ENCODE measurements around the gene CADM1.

DNA sequence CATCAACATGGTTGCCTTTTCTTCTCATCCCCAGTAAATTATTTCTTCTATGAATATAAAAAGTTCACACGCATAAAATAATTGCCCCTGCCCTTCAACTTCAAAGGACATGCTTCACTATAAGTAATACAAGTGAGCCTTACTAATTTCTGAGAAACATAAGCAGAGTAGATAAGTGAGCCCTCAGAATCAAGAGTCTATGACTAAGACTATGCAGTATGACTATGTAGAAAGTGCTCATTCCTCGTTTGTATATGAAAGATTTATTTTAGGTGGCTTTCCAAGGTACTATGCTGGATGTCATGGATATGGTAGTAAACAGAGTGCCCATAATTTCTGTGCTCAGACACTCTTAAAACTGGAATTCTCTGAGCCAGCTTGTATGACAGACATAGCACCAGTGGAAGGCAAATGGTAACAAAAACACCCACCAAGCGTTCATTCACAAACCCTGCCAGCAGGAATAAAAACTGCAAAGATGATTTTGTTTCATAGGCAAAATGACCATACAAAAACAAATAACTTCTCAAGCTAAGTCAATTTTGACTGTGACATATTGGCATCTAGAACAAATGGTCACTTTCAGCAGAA is 189.8 kb downstream of the CADM1 start:
- TF ChIP-seq, protein P1, sequence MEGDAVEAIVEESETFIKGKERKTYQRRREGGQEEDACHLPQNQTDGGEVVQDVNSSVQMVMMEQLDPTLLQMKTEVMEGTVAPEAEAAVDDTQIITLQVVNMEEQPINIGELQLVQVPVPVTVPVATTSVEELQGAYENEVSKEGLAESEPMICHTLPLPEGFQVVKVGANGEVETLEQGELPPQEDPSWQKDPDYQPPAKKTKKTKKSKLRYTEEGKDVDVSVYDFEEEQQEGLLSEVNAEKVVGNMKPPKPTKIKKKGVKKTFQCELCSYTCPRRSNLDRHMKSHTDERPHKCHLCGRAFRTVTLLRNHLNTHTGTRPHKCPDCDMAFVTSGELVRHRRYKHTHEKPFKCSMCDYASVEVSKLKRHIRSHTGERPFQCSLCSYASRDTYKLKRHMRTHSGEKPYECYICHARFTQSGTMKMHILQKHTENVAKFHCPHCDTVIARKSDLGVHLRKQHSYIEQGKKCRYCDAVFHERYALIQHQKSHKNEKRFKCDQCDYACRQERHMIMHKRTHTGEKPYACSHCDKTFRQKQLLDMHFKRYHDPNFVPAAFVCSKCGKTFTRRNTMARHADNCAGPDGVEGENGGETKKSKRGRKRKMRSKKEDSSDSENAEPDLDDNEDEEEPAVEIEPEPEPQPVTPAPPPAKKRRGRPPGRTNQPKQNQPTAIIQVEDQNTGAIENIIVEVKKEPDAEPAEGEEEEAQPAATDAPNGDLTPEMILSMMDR (IDR thresholded peaks at IDR 0.05; ENCODE audit: low read depth, low read length), result no peak
- TF ChIP-seq EZH2phosphoT487 (IDR thresholded peaks at IDR 0.05; ENCODE audit: low read depth), result no peak

All from OCI-LY3 (cell line).